Lung (tissue), 12 donors: ENCODE results near the gene TIMM50. TPM values are rescaled to one million over a fixed set of nuclear protein-coding genes. Genes with fewer than 3 reads are reported as not detected.
"Not testable (repeated sequence)": the region's sequence is repeated elsewhere in the genome, so short reads cannot be mapped to it uniquely, and the experiment has no call there.

Experiments
- ATAC-seq: fragments of 200-7000 bp; cut with Tn5 transposase; one replicate; pipeline ENCODE4 v1.9.1; 2020; ENCODE audit warnings: moderate number of reproducible peaks; ENCODE audit not compliant: insufficient read depth, low FRiP score
- DNase-seq, 3 donors: peaks; one replicate each; pipeline ENCODE4 v3.0.0-alpha.2; 2013 to 2017
- H3K27ac ChIP-seq, 2 donors: one replicate each; pipeline ENCODE4 v1.5.1; 2013; ENCODE audit warnings: mild to moderate bottlenecking in 2 of 2, moderate library complexity in 2 of 2, control low read depth in 1 of 2, inconsistent platforms in 1 of 2, low read depth in 1 of 2, low read length in 1 of 2
- H3K27me3 ChIP-seq, 3 donors: one replicate each; pipeline ENCODE4 v1.5.1; 2013; ENCODE audit warnings: low read length in 2 of 3; ENCODE audit not compliant: control insufficient read depth in 3 of 3, insufficient read depth in 3 of 3
- H3K36me3 ChIP-seq, 4 donors: one replicate each; pipeline ENCODE4 v1.5.1; 2013; ENCODE audit warnings: low read length in 4 of 4, mild to moderate bottlenecking in 1 of 4, moderate library complexity in 1 of 4; ENCODE audit not compliant: control insufficient read depth in 4 of 4, insufficient read depth in 4 of 4
- H3K4me1 ChIP-seq, 5 donors: one replicate each; pipeline ENCODE4 v1.5.1; 2013; ENCODE audit warnings: low read length in 5 of 5, mild to moderate bottlenecking in 2 of 5, moderate library complexity in 1 of 5; ENCODE audit not compliant: control insufficient read depth in 5 of 5, insufficient read depth in 5 of 5
- H3K4me3 ChIP-seq: one replicate; pipeline ENCODE4 v1.5.1; 2013; ENCODE audit warnings: mild to moderate bottlenecking, control low read depth, moderate library complexity
- H3K9ac ChIP-seq, 2 donors: one replicate each; pipeline ENCODE4 v1.5.1; 2013; ENCODE audit warnings: low read length in 2 of 2, control low read depth in 1 of 2; ENCODE audit not compliant: insufficient read depth in 1 of 2
- H3K9me3 ChIP-seq, 4 donors: one replicate each; pipeline ENCODE4 v1.5.1; 2013; ENCODE audit warnings: low read length in 3 of 4, mild to moderate bottlenecking in 1 of 4, moderate library complexity in 1 of 4; ENCODE audit not compliant: control insufficient read depth in 4 of 4, insufficient read depth in 3 of 4
- WGBS, 2 donors: extraction: QIAGEN DNeasy Blood & Tissue Kit; methylation state at CpG; one replicate each; pipeline ENCODE4 v1.1.7; 2013; 5-methylcytosine and 5-hydroxymethylcytosine counted together
- polyA plus RNA-seq, 2 donors: library from polyadenylated mRNA; stranded (reverse); fragments of 200-250 nt; gene quantifications; one replicate each; pipeline ENCODE4 v1.2.1, GENCODE V29; 2013
- total RNA-seq, 2 donors: library from RNA; depleted of rRNA in 1 of 2; stranded (reverse); fragments of >200 nt in 1 of 2; gene quantifications; one replicate each; pipeline ENCODE4 v1.2.1, GENCODE V29; 2014 to 2021
- TF ChIP-seq, protein P1 (sequence below): IDR thresholded peaks from 2 replicates; pipeline ENCODE4 v1.5.1; 2012; ENCODE audit warnings: mild to moderate bottlenecking; ENCODE audit errors: control extremely low read depth, extremely low read depth
- donor health status: control.
- donor health status: control.
- donor health status: Bipolar disorder and iron deficiency.
- donor health status: healthy.
- donor health status: DM: yes; HTN: yes; CAD: no.

TIMM50 gene
- total and polyA plus RNA-seq, 4 donors, result 47.5 to 67.4 (median 53.7) TPM

DNA sequence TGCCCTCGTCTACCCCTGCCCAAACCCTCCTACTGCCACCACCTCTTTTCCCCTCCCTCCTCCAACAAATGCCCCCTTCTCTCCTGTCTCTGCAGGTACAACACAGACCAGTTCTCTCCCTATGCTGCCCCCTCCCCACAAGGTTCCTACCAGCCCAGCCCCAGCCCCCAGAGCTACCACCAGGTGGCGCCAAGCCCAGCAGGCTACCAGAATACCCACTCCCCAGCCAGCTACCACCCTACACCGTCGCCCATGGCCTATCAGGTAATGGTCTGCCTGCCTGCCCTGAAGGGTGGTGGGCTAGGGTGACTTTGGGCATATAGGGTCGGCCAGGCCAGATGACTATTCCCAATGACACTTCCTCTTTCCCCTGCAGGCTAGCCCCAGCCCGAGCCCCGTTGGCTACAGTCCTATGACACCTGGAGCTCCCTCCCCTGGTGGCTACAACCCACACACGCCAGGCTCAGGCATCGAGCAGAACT, 6.5 kb upstream of the TIMM50 start:
- no peak overlapping the region for H3K4me3 ChIP-seq
- H3K4me1 ChIP-seq, result no peaks in the 10 kb centered on the region
- H3K9ac ChIP-seq, result no peak overlapping the region
- TF ChIP-seq, protein P1, sequence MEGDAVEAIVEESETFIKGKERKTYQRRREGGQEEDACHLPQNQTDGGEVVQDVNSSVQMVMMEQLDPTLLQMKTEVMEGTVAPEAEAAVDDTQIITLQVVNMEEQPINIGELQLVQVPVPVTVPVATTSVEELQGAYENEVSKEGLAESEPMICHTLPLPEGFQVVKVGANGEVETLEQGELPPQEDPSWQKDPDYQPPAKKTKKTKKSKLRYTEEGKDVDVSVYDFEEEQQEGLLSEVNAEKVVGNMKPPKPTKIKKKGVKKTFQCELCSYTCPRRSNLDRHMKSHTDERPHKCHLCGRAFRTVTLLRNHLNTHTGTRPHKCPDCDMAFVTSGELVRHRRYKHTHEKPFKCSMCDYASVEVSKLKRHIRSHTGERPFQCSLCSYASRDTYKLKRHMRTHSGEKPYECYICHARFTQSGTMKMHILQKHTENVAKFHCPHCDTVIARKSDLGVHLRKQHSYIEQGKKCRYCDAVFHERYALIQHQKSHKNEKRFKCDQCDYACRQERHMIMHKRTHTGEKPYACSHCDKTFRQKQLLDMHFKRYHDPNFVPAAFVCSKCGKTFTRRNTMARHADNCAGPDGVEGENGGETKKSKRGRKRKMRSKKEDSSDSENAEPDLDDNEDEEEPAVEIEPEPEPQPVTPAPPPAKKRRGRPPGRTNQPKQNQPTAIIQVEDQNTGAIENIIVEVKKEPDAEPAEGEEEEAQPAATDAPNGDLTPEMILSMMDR, result peak; percentile 13
- peaks cover 40 to 68% (median 46%) of the 10 kb centered on the region in 4 donors for H3K36me3 ChIP-seq
- ATAC-seq, result no peak
- WGBS, 2 donors, result 55% methylated on average over 9 of the region's 9 CpGs
- no peak overlapping the region for H3K27ac ChIP-seq
- peak; percentile 44 to 62 (median 50) for DNase-seq
- peaks cover 0 to 2% (median 0%) of the 10 kb centered on the region in 4 donors for H3K9me3 ChIP-seq
- no peaks in the 10 kb centered on the region for H3K27me3 ChIP-seq

DNA sequence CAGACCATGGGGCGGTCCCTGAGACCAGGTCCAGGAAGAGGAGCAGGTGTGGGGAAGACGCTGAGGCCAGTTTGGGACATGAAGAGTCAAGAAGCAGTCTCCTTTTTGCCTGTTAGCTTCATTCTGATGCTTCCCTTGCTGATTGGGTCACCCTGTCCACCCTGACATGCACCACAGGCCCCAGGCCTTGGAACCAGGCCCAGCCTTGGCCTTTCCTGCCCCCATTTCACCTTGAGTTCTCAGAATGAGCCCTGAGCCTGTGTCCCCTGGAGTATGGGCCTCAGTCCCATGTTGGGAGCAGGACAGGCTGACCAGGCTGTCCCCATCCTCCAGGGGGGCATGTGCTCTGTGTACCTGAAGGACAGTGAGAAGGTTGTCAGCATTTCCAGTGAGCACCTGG, 4.9 kb upstream of the TIMM50 start:
- peaks cover 0 to 2% (median 0%) of the 10 kb centered on the region in 4 donors for H3K9me3 ChIP-seq
- H3K27ac ChIP-seq, result no peak overlapping the region
- H3K4me1 ChIP-seq, result peaks cover 0 to 4% (median 0%) of the 10 kb centered on the region in 5 donors
- TF ChIP-seq, protein P1, result no peak
- WGBS, 2 donors, result 94 to 98% methylated on average over 2 of the region's 2 CpGs
- no peak for DNase-seq
- H3K9ac ChIP-seq, result no peak overlapping the region
- no peak for ATAC-seq
- no peak overlapping the region for H3K4me3 ChIP-seq
- H3K27me3 ChIP-seq, result no peaks in the 10 kb centered on the region
- H3K36me3 ChIP-seq, result peaks cover 28 to 53% (median 34%) of the 10 kb centered on the region in 4 donors

DNA sequence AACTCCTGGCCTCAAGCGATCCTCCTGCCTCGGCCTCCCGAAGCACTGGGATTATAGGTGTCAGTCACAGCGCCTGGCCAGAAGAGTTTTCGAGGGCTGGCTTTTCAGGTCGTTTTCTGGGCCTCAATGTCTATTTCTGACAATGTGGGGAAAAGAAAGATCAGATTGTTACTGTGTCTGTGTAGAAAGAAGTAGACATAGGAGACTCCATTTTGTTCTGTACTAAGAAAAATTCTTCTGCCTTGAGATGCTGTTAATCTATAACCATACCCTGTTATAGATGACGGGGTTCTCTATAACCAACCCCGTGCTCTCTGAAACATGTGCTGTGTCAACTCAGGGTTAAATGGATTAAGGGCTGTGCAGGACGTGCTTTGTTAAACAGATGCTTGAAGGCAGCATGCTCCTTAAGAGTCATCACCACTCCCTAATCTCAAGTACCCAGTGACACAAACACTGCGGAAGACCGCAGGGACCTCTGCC, 1.3 kb upstream of the TIMM50 start:
- not testable (repeated sequence) for H3K9ac ChIP-seq, ATAC-seq, H3K27me3 ChIP-seq, H3K4me3 ChIP-seq, H3K9me3 ChIP-seq
- peak overlapping the region in 1 of 2 donors; percentile 87 for H3K27ac ChIP-seq
- WGBS, 2 donors, result 68 to 78% methylated on average over 11 of the region's 11 CpGs
- H3K36me3 ChIP-seq, result peaks cover 8 to 24% (median 17%) of the 10 kb centered on the region in 4 donors
- peak in 1 of 3 donors; percentile 22 for DNase-seq
- peaks cover 3 to 13% (median 6%) of the 10 kb centered on the region in 5 donors for H3K4me1 ChIP-seq

DNA sequence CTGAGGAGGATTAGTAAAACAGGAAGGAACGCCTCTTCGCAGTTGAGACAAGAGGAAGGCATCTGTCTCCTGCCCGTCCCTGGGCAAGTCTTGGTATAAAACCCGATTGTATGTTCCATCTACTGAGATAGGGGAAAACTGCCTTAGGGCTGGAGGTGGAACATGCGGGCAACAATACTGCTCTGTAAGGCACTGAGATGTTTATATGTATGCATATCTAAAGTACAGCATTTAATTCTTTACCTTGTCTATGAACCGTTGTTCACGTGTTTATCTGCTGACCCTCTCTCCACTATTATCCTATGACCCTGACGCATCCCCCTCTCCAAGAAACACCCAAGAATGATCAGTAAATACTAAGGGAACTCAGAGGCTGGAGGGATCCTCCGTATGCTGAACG, 722 bp upstream of the TIMM50 start:
- Histone ChIP-seq H3K9me3 (no peaks in the 10 kb centered on the region), H3K9ac (peak overlapping the region; percentile 48 to 77), H3K27ac (peak overlapping the region; percentile 67 to 87), H3K4me1 (peaks cover 3 to 13% (median 6%) of the 10 kb centered on the region in 5 donors), H3K27me3 (no peaks in the 10 kb centered on the region), H3K36me3 (peaks cover 8 to 18% (median 13%) of the 10 kb centered on the region in 4 donors), H3K4me3 (no peak overlapping the region)
- DNase-seq, result no peak
- ATAC-seq, result no peak
- TF ChIP-seq, protein P1, result no peak
- 27 to 37% methylated on average over 10 of the region's 10 CpGs for WGBS, 2 donors
